Activated CD4-positive, alpha-beta T cell treated with anti-CD3 and anti-CD28 coated beads, Interleukin-2, amount 10 ng/mL, durations not matched to agents 7 days and 5 days (primary cell): Measurements from ENCODE around the gene ARMC6. TPM values are rescaled to one million over a fixed set of nuclear protein-coding genes. Genes with fewer than 3 reads are reported as not detected.

Experiments used
- CTCF ChIA-PET: fragments of 350-600 bp; sonication (Branson Sonifier 250); formaldehyde crosslinking; loops from one replicate; lab custom pipeline; 2021; ENCODE audit warnings: antibody characterized with exemption; lab: Charles Lee
- POLR2A ChIA-PET: fragments of 350-600 bp; sonication (Branson Sonifier 250); formaldehyde crosslinking; loops from one replicate; lab custom pipeline; 2021; ENCODE audit warnings: antibody characterized with exemption; lab: Charles Lee
- DNase-seq: peaks from one replicate; pipeline ENCODE4 v3.0.0-alpha.2; 2020
- H3K27ac Mint-ChIP-seq: one replicate; pipeline ENCODE4 v1.8.0; 2021; ENCODE audit warnings: mild to moderate bottlenecking, moderate library complexity, mixed read lengths
- H3K27me3 Mint-ChIP-seq: one replicate; pipeline ENCODE4 v1.8.0; 2021; ENCODE audit warnings: mixed read lengths
- H3K36me3 Mint-ChIP-seq: one replicate; pipeline ENCODE4 v1.8.0; 2021; ENCODE audit warnings: low read depth, mixed read lengths
- H3K4me1 Mint-ChIP-seq: one replicate; pipeline ENCODE4 v1.8.0; 2021; ENCODE audit warnings: mixed read lengths
- H3K4me3 Mint-ChIP-seq: one replicate; pipeline ENCODE4 v1.8.0; 2021; ENCODE audit warnings: mild to moderate bottlenecking, moderate library complexity, mixed read lengths
- H3K9me3 Mint-ChIP-seq: one replicate; pipeline ENCODE4 v1.8.0; 2021; ENCODE audit warnings: mixed read lengths
- total RNA-seq, 2 experiments: library from RNA; stranded (reverse); gene quantifications; one replicate each; pipeline ENCODE4 v1.2.3, GENCODE V29; 2021

ARMC6 gene
- 10 to 100 TPM; 38.6 to 39.3 TPM for total RNA-seq

GRCh38 chr19:19033426-19034203 is at the start of gene ARMC6, which contains the start of gene SUGP2:
ARMC6 (plus strand) TSS chr19:19033603; CDS start chr19:19034210, 607 bp downstream.
SUGP2 (minus strand) TSS chr19:19033517; CDS start chr19:19031071, 2,446 bp downstream.
- ChIA-PET CTCF (no interaction called here), POLR2A (no interaction called here)
- Mint-ChIP-seq H3K9me3 (no peaks in the 10 kb centered on the region), H3K4me3 (peak within 1 kb of the TSS; percentile 99), H3K36me3 (peaks cover 37% of the 10 kb centered on the region), H3K27ac (peak within 1 kb of the TSS; percentile 97), H3K27me3 (no peaks in the 10 kb centered on the region), H3K4me1 (peaks cover 43% of the 10 kb centered on the region)
- DNase-seq = peak; percentile 88

GRCh38 chr19:18984251-18984650 is 49.2 kb upstream of the ARMC6 start:
- DNase-seq = no peak
- H3K36me3 Mint-ChIP-seq = no peaks in the 10 kb centered on the region
- peaks cover 26% of the 10 kb centered on the region for H3K27me3 Mint-ChIP-seq
- H3K4me3 Mint-ChIP-seq = no peak overlapping the region
- CTCF ChIA-PET = interaction anchor here (0.6 kb wide), 1 partner anchor 50 kb away, joined by 3 read pairs; no protein-coding TSS in a partner anchor
- H3K27ac Mint-ChIP-seq = no peak overlapping the region
- H3K4me1 Mint-ChIP-seq = no peaks in the 10 kb centered on the region
- POLR2A ChIA-PET = no interaction called here
- H3K9me3 Mint-ChIP-seq = no peaks in the 10 kb centered on the region

- Mint-ChIP-seq H3K36me3 (no peaks in the 10 kb centered on the region), H3K4me1 (no peaks in the 10 kb centered on the region), H3K4me3 (no peak overlapping the region), H3K27ac (no peak overlapping the region), H3K27me3 (peaks cover 26% of the 10 kb centered on the region), H3K9me3 (no peaks in the 10 kb centered on the region)
- POLR2A ChIA-PET = no interaction called here
- DNase-seq = no peak
- CTCF ChIA-PET = interaction anchor here (1.2 kb wide), 1 partner anchor 103 kb away, joined by 3 read pairs; no protein-coding TSS in a partner anchor
These were observed 48.1 kb upstream of the ARMC6 start for GRCh38 chr19:18985257-18985656.

GRCh38 chr19:18987456-18987855 is 45.9 kb upstream of the ARMC6 start:
- ChIA-PET POLR2A (no interaction called here), CTCF (interaction anchor here (0.5 to 1.5 kb wide), 5 partner anchors 8 to 1994 kb away, joined by 3 to 4 read pairs (median 3); no protein-coding TSS in a partner anchor)
- Mint-ChIP-seq H3K4me3 (no peak overlapping the region), H3K9me3 (no peaks in the 10 kb centered on the region), H3K36me3 (peaks cover under 1% of the 10 kb centered on the region), H3K27me3 (peaks cover 26% of the 10 kb centered on the region), H3K27ac (no peak overlapping the region), H3K4me1 (no peaks in the 10 kb centered on the region)
- no peak for DNase-seq

- ChIA-PET POLR2A (no interaction called here), CTCF (interaction anchor here (0.7 kb wide), 1 partner anchor 1866 kb away, joined by 3 read pairs; no protein-coding TSS in a partner anchor)
- Mint-ChIP-seq H3K9me3 (no peaks in the 10 kb centered on the region), H3K27me3 (peaks cover 22% of the 10 kb centered on the region), H3K36me3 (peaks cover 17% of the 10 kb centered on the region), H3K4me1 (no peaks in the 10 kb centered on the region), H3K4me3 (no peak overlapping the region), H3K27ac (no peak overlapping the region)
- no peak for DNase-seq
These were observed 44.1 kb upstream of the ARMC6 start for GRCh38 chr19:18989316-18989715.

GRCh38 chr19:18990128-18990708 is 43.2 kb upstream of the ARMC6 start:
- no peak for DNase-seq
- Mint-ChIP-seq H3K36me3 (peaks cover 19% of the 10 kb centered on the region), H3K27ac (no peak overlapping the region), H3K4me3 (no peak overlapping the region), H3K9me3 (no peaks in the 10 kb centered on the region), H3K27me3 (peaks cover 14% of the 10 kb centered on the region), H3K4me1 (no peaks in the 10 kb centered on the region)
- ChIA-PET CTCF (no interaction called here), POLR2A (no interaction called here)

GRCh38 chr19:18991006-18991405 is 42.4 kb upstream of the ARMC6 start:
- no peak overlapping the region for H3K27ac Mint-ChIP-seq
- H3K4me1 Mint-ChIP-seq = no peaks in the 10 kb centered on the region
- H3K36me3 Mint-ChIP-seq = peaks cover 19% of the 10 kb centered on the region
- CTCF ChIA-PET = no interaction called here
- peaks cover 8% of the 10 kb centered on the region for H3K27me3 Mint-ChIP-seq
- no peak overlapping the region for H3K4me3 Mint-ChIP-seq
- POLR2A ChIA-PET = interaction anchor here (0.9 kb wide), 1 partner anchor 72 kb away, joined by 5 read pairs; the partner anchor contains the start of genes COPE and DDX49
- H3K9me3 Mint-ChIP-seq = no peaks in the 10 kb centered on the region
- DNase-seq = no peak

GRCh38 chr19:18991468-18991867 is 41.9 kb upstream of the ARMC6 start:
- Mint-ChIP-seq H3K27ac (no peak overlapping the region), H3K4me3 (no peak overlapping the region), H3K27me3 (peaks cover 5% of the 10 kb centered on the region), H3K36me3 (peaks cover 19% of the 10 kb centered on the region), H3K9me3 (no peaks in the 10 kb centered on the region), H3K4me1 (no peaks in the 10 kb centered on the region)
- POLR2A ChIA-PET = interaction anchor here (0.9 kb wide), 1 partner anchor 72 kb away, joined by 5 read pairs; the partner anchor contains the start of genes COPE and DDX49
- DNase-seq = no peak
- CTCF ChIA-PET = interaction anchor here (0.7 kb wide), 1 partner anchor 54 kb away, joined by 3 read pairs; no protein-coding TSS in a partner anchor

GRCh38 chr19:18992696-18993095 is 40.7 kb upstream of the ARMC6 start:
- Mint-ChIP-seq H3K4me3 (no peak overlapping the region), H3K27ac (no peak overlapping the region), H3K27me3 (no peaks in the 10 kb centered on the region), H3K4me1 (no peaks in the 10 kb centered on the region), H3K36me3 (peaks cover 19% of the 10 kb centered on the region), H3K9me3 (no peaks in the 10 kb centered on the region)
- POLR2A ChIA-PET = no interaction called here
- no peak for DNase-seq
- CTCF ChIA-PET = no interaction called here

- no peak for DNase-seq
- peaks cover 19% of the 10 kb centered on the region for H3K36me3 Mint-ChIP-seq
- ChIA-PET POLR2A (no interaction called here), CTCF (no interaction called here)
- no peaks in the 10 kb centered on the region for H3K27me3 Mint-ChIP-seq
- H3K4me1 Mint-ChIP-seq = no peaks in the 10 kb centered on the region
- H3K4me3 Mint-ChIP-seq = no peak overlapping the region
- no peak overlapping the region for H3K27ac Mint-ChIP-seq
- H3K9me3 Mint-ChIP-seq = no peaks in the 10 kb centered on the region
These were observed 40.3 kb upstream of the ARMC6 start for GRCh38 chr19:18993115-18993514.

- ChIA-PET POLR2A (no interaction called here), CTCF (interaction anchor here (1.5 kb wide), 1 partner anchor 9 kb away, joined by 4 read pairs; no protein-coding TSS in a partner anchor)
- Mint-ChIP-seq H3K9me3 (no peaks in the 10 kb centered on the region), H3K4me1 (peaks cover 21% of the 10 kb centered on the region), H3K4me3 (no peak overlapping the region), H3K27ac (no peak overlapping the region), H3K36me3 (peaks cover 32% of the 10 kb centered on the region), H3K27me3 (no peaks in the 10 kb centered on the region)
- peak; percentile 29 for DNase-seq
These were observed 37.6 kb upstream of the ARMC6 start for GRCh38 chr19:18995804-18996241.

GRCh38 chr19:18996351-18996750 is 37.1 kb upstream of the ARMC6 start:
- CTCF ChIA-PET = interaction anchor here (1.5 kb wide), 1 partner anchor 10 kb away, joined by 4 read pairs; no protein-coding TSS in a partner anchor
- Mint-ChIP-seq H3K36me3 (peaks cover 35% of the 10 kb centered on the region), H3K4me3 (no peak overlapping the region), H3K27ac (no peak overlapping the region), H3K9me3 (no peaks in the 10 kb centered on the region), H3K4me1 (peaks cover 21% of the 10 kb centered on the region), H3K27me3 (no peaks in the 10 kb centered on the region)
- POLR2A ChIA-PET = no interaction called here
- DNase-seq = no peak
